Activated CD4-positive, alpha-beta memory T cell treated with anti-CD3 and anti-CD28 coated beads for 36 hours (primary cell): ENCODE measurements around the gene STOM. TPM values are rescaled to one million over a fixed set of nuclear protein-coding genes. Genes with fewer than 3 reads are reported as not detected.

Source experiments
- CTCF ChIA-PET: fragments of 350-600 bp; sonication (Branson Sonifier 250); formaldehyde crosslinking; loops from one replicate; lab custom pipeline; 2021; ENCODE audit warnings: antibody characterized with exemption, inconsistent platforms; lab: Charles Lee
- POLR2A ChIA-PET: fragments of 350-600 bp; sonication (Branson Sonifier 250); formaldehyde crosslinking; loops from one replicate; lab custom pipeline; 2021; ENCODE audit warnings: antibody characterized with exemption; lab: Charles Lee
- DNase-seq: peaks from one replicate; pipeline ENCODE4 v3.0.0-alpha.2; 2020
- H3K27ac Mint-ChIP-seq: one replicate; pipeline ENCODE4 v1.8.0; 2021; ENCODE audit warnings: mixed read lengths
- H3K27me3 Mint-ChIP-seq: one replicate; pipeline ENCODE4 v1.8.0; 2021; ENCODE audit warnings: mixed read lengths
- H3K36me3 Mint-ChIP-seq: one replicate; pipeline ENCODE4 v1.8.0; 2021; ENCODE audit warnings: mixed read lengths
- H3K4me1 Mint-ChIP-seq: one replicate; pipeline ENCODE4 v1.8.0; 2021; ENCODE audit warnings: low read depth, mixed read lengths
- H3K4me3 Mint-ChIP-seq: one replicate; pipeline ENCODE4 v1.8.0; 2021; ENCODE audit warnings: mild to moderate bottlenecking, mixed read lengths
- H3K9me3 Mint-ChIP-seq: one replicate; pipeline ENCODE4 v1.8.0; 2021; ENCODE audit warnings: mixed read lengths
- intact Hi-C: fragments of 100-400 bp; cut with micrococcal nuclease; formaldehyde crosslinking; loops from one replicate; pipeline ENCODE4 v1.15.1; 2023
- total RNA-seq, 2 experiments: library from RNA; stranded (reverse); gene quantifications; one replicate each; pipeline ENCODE4 v1.2.3, GENCODE V29; 2021

The STOM gene
- total RNA-seq, 2 experiments from 2014 or later = 49.8 to 51.9 TPM

- intact Hi-C loops = no loop called here
- Mint-ChIP-seq H3K4me1 (peaks cover 14% of the 10 kb centered on the region), H3K27ac (no peak overlapping the region), H3K36me3 (no peaks in the 10 kb centered on the region), H3K27me3 (no peaks in the 10 kb centered on the region), H3K9me3 (no peaks in the 10 kb centered on the region), H3K4me3 (no peak overlapping the region)
- CTCF ChIA-PET = interaction anchor here (0.6 to 9.1 kb wide), 28 partner anchors 9 to 694 kb away, joined by 3 to 486 read pairs (median 8); partner anchors contain the start of gene GSN
- no peak for DNase-seq
- POLR2A ChIA-PET = no interaction called here
These were observed 51.2 kb downstream of the STOM start for GRCh38 chr9:121318631-121319382.

- POLR2A ChIA-PET = no interaction called here
- Mint-ChIP-seq H3K9me3 (no peaks in the 10 kb centered on the region), H3K27ac (no peak overlapping the region), H3K4me1 (peaks cover 14% of the 10 kb centered on the region), H3K4me3 (no peak overlapping the region), H3K36me3 (no peaks in the 10 kb centered on the region), H3K27me3 (no peaks in the 10 kb centered on the region)
- DNase-seq = no peak
- CTCF ChIA-PET = interaction anchor here (0.7 to 9.1 kb wide), 6 partner anchors 12 to 78 kb away, joined by 3 to 486 read pairs (median 4); no protein-coding TSS in a partner anchor
- intact Hi-C loops = no loop called here
These were observed 52.1 kb downstream of the STOM start for GRCh38 chr9:121317737-121318630.

- DNase-seq = no peak
- ChIA-PET CTCF (interaction anchor here (0.6 to 9.1 kb wide), 4 partner anchors 38 to 388 kb away, joined by 3 to 486 read pairs (median 6); no protein-coding TSS in a partner anchor), POLR2A (no interaction called here)
- Mint-ChIP-seq H3K9me3 (no peaks in the 10 kb centered on the region), H3K27me3 (no peaks in the 10 kb centered on the region), H3K4me3 (no peak overlapping the region), H3K36me3 (no peaks in the 10 kb centered on the region), H3K27ac (no peak overlapping the region), H3K4me1 (peaks cover 8% of the 10 kb centered on the region)
- intact Hi-C loops = no loop called here
These were observed 53.1 kb downstream of the STOM start for GRCh38 chr9:121316852-121317373.

- H3K36me3 Mint-ChIP-seq = no peaks in the 10 kb centered on the region
- no peak for DNase-seq
- H3K27me3 Mint-ChIP-seq = no peaks in the 10 kb centered on the region
- ChIA-PET CTCF (interaction anchor here (0.8 to 9.1 kb wide), 5 partner anchors 10 to 80 kb away, joined by 3 to 486 read pairs (median 6); no protein-coding TSS in a partner anchor), POLR2A (no interaction called here)
- no peak overlapping the region for H3K27ac Mint-ChIP-seq
- intact Hi-C loops = no loop called here
- H3K4me3 Mint-ChIP-seq = no peak overlapping the region
- no peaks in the 10 kb centered on the region for H3K9me3 Mint-ChIP-seq
- H3K4me1 Mint-ChIP-seq = peaks cover 7% of the 10 kb centered on the region
These were observed 53.7 kb downstream of the STOM start for GRCh38 chr9:121316378-121316777.

- CTCF ChIA-PET = interaction anchor here (1.6 to 2.1 kb wide), 2 partner anchors 86 to 88 kb away, joined by 5 to 10 read pairs; no protein-coding TSS in a partner anchor
- no peak overlapping the region for H3K27ac Mint-ChIP-seq
- POLR2A ChIA-PET = no interaction called here
- no peaks in the 10 kb centered on the region for H3K27me3 Mint-ChIP-seq
- no peaks in the 10 kb centered on the region for H3K9me3 Mint-ChIP-seq
- H3K4me1 Mint-ChIP-seq = no peaks in the 10 kb centered on the region
- no peak for DNase-seq
- intact Hi-C loops = no loop called here
- H3K36me3 Mint-ChIP-seq = no peaks in the 10 kb centered on the region
- no peak overlapping the region for H3K4me3 Mint-ChIP-seq
These were observed 56.4 kb downstream of the STOM start for GRCh38 chr9:121313458-121314152.

- POLR2A ChIA-PET = no interaction called here
- no peaks in the 10 kb centered on the region for H3K4me1 Mint-ChIP-seq
- intact Hi-C loops = no loop called here
- DNase-seq = no peak
- no peak overlapping the region for H3K27ac Mint-ChIP-seq
- H3K9me3 Mint-ChIP-seq = no peaks in the 10 kb centered on the region
- no peaks in the 10 kb centered on the region for H3K27me3 Mint-ChIP-seq
- no peaks in the 10 kb centered on the region for H3K36me3 Mint-ChIP-seq
- H3K4me3 Mint-ChIP-seq = no peak overlapping the region
- CTCF ChIA-PET = no interaction called here
These were observed 57.9 kb downstream of the STOM start for GRCh38 chr9:121312169-121312568.

- no peaks in the 10 kb centered on the region for H3K9me3 Mint-ChIP-seq
- DNase-seq = no peak
- no peaks in the 10 kb centered on the region for H3K4me1 Mint-ChIP-seq
- intact Hi-C loops = no loop called here
- CTCF ChIA-PET = interaction anchor here (2.3 kb wide), 1 partner anchor 9 kb away, joined by 10 read pairs; no protein-coding TSS in a partner anchor
- no peak overlapping the region for H3K27ac Mint-ChIP-seq
- H3K4me3 Mint-ChIP-seq = no peak overlapping the region
- POLR2A ChIA-PET = no interaction called here
- no peaks in the 10 kb centered on the region for H3K36me3 Mint-ChIP-seq
- no peaks in the 10 kb centered on the region for H3K27me3 Mint-ChIP-seq
These were observed 59.5 kb downstream of the STOM start for GRCh38 chr9:121310571-121310970.

- Mint-ChIP-seq H3K4me3 (no peak overlapping the region), H3K27me3 (no peaks in the 10 kb centered on the region), H3K27ac (no peak overlapping the region), H3K36me3 (no peaks in the 10 kb centered on the region), H3K9me3 (no peaks in the 10 kb centered on the region), H3K4me1 (no peaks in the 10 kb centered on the region)
- POLR2A ChIA-PET = no interaction called here
- intact Hi-C loops = no loop called here
- no peak for DNase-seq
- CTCF ChIA-PET = interaction anchor here (2.3 kb wide), 1 partner anchor 10 kb away, joined by 10 read pairs; no protein-coding TSS in a partner anchor
These were observed 60.1 kb downstream of the STOM start for GRCh38 chr9:121309833-121310425.

GRCh38 chr9:121309171-121309570 lies 60.9 kb downstream of the STOM start:
- Mint-ChIP-seq H3K9me3 (no peaks in the 10 kb centered on the region), H3K4me1 (no peaks in the 10 kb centered on the region), H3K4me3 (no peak overlapping the region), H3K36me3 (no peaks in the 10 kb centered on the region), H3K27ac (no peak overlapping the region), H3K27me3 (no peaks in the 10 kb centered on the region)
- ChIA-PET CTCF (interaction anchor here (2.3 kb wide), 1 partner anchor 11 kb away, joined by 10 read pairs; no protein-coding TSS in a partner anchor), POLR2A (no interaction called here)
- intact Hi-C loops = no loop called here
- DNase-seq = no peak

- POLR2A ChIA-PET = no interaction called here
- no peaks in the 10 kb centered on the region for H3K9me3 Mint-ChIP-seq
- H3K4me1 Mint-ChIP-seq = no peaks in the 10 kb centered on the region
- intact Hi-C loops = no loop called here
- CTCF ChIA-PET = interaction anchor here (3.2 kb wide), 1 partner anchor 11 kb away, joined by 18 read pairs; no protein-coding TSS in a partner anchor
- no peak overlapping the region for H3K4me3 Mint-ChIP-seq
- no peak for DNase-seq
- no peaks in the 10 kb centered on the region for H3K27me3 Mint-ChIP-seq
- no peaks in the 10 kb centered on the region for H3K36me3 Mint-ChIP-seq
- H3K27ac Mint-ChIP-seq = no peak overlapping the region
These were observed 61.3 kb downstream of the STOM start for GRCh38 chr9:121308765-121309164.

- H3K36me3 Mint-ChIP-seq = no peaks in the 10 kb centered on the region
- H3K4me1 Mint-ChIP-seq = no peaks in the 10 kb centered on the region
- no peak overlapping the region for H3K4me3 Mint-ChIP-seq
- no peaks in the 10 kb centered on the region for H3K9me3 Mint-ChIP-seq
- POLR2A ChIA-PET = no interaction called here
- no peak for DNase-seq
- no peaks in the 10 kb centered on the region for H3K27me3 Mint-ChIP-seq
- intact Hi-C loops = no loop called here
- no peak overlapping the region for H3K27ac Mint-ChIP-seq
- CTCF ChIA-PET = interaction anchor here (0.8 to 3.2 kb wide), 3 partner anchors 12 to 91 kb away, joined by 3 to 18 read pairs (median 3); no protein-coding TSS in a partner anchor
These were observed 62.1 kb downstream of the STOM start for GRCh38 chr9:121307976-121308375.
